Lower lobe of right lung (tissue), 2 donors: ENCODE data around the gene LIAS. TPM values are rescaled to one million over a fixed set of nuclear protein-coding genes. Genes with fewer than 3 reads are reported as not detected.

ENCODE experiments used
- ATAC-seq, 2 donors: fragments of 200-7000 bp; cut with Tn5 transposase; one replicate each; pipeline ENCODE4 v1.9.1; 2020 to 2022; ENCODE audit warnings: mild to moderate bottlenecking in 2 of 2, moderate library complexity in 2 of 2
- DNase-seq: peaks from one replicate; pipeline ENCODE4 v3.0.0-alpha.2; 2020
- H3K27ac ChIP-seq: fragments of 200-600 bp; one replicate; pipeline ENCODE4 v1.8.0; 2022
- H3K27me3 ChIP-seq: fragments of 200-600 bp; one replicate; pipeline ENCODE4 v1.8.0; 2022; ENCODE audit warnings: low read depth
- H3K36me3 ChIP-seq: fragments of 200-600 bp; one replicate; pipeline ENCODE4 v1.8.0; 2022; ENCODE audit warnings: mild to moderate bottlenecking
- H3K4me1 ChIP-seq: fragments of 200-600 bp; one replicate; pipeline ENCODE4 v1.8.0; 2022
- H3K4me3 ChIP-seq: fragments of 200-600 bp; one replicate; pipeline ENCODE4 v1.8.0; 2022; ENCODE audit warnings: mild to moderate bottlenecking
- H3K9me3 ChIP-seq: fragments of 200-600 bp; one replicate; pipeline ENCODE4 v1.8.0; 2022
- intact Hi-C: fragments of 100-400 bp; cut with DNase I; formaldehyde crosslinking; loops from one replicate; pipeline ENCODE4 v1.11.0; 2022
- total RNA-seq: library from RNA; stranded (reverse); fragmentation: NEBNext Ultra II Directional; extraction: Animal tissue kit (Norgen Biotek cat#: 25700); gene quantifications from one replicate; pipeline ENCODE4 v1.2.1, GENCODE V29; 2021
- TF ChIP-seq, protein P1 (sequence below): fragments of 200-600 bp; IDR thresholded peaks from one replicate; pipeline ENCODE4 v1.8.0; 2022; ENCODE audit warnings: antibody characterized with exemption, mild to moderate bottlenecking
- donor health status: DM: no; HTN: yes; CAD: no; lungs with severe emphysema.

Gene LIAS
- total RNA-seq, 1 donor from 2014 or later: 13.7 TPM

DNA sequence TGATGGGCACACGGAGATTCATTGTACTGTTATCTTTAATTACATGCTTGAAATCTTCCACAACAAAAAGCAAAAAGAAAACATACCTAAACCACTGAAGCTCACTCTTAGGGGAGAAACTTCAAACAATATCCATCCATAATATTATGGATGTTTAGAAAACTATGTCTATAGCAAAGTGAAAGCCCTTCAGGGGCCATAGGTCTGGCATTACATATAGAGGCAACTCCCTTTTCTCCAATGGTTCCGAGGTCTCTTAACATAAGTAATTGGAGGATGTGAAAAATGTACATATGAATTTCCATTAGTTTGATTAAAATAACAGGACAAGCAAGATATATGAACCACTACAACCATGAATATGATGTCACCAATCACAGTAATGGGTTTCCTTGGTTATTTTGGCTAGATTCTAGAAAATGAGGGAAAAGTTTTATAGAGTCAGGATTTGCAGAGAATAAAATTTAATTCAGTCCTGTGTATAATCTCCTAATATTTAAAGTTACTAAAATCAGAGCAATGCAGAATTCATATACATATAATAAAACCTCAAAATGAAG, 57.6 kb downstream of the LIAS start:
- Histone ChIP-seq H3K9me3 (no peaks in the 10 kb centered on the region), H3K27me3 (no peaks in the 10 kb centered on the region), H3K36me3 (peaks cover 75% of the 10 kb centered on the region), H3K27ac (no peak overlapping the region), H3K4me3 (no peak overlapping the region), H3K4me1 (no peaks in the 10 kb centered on the region)
- intact Hi-C loops: no loop called here
- TF ChIP-seq, protein P1, sequence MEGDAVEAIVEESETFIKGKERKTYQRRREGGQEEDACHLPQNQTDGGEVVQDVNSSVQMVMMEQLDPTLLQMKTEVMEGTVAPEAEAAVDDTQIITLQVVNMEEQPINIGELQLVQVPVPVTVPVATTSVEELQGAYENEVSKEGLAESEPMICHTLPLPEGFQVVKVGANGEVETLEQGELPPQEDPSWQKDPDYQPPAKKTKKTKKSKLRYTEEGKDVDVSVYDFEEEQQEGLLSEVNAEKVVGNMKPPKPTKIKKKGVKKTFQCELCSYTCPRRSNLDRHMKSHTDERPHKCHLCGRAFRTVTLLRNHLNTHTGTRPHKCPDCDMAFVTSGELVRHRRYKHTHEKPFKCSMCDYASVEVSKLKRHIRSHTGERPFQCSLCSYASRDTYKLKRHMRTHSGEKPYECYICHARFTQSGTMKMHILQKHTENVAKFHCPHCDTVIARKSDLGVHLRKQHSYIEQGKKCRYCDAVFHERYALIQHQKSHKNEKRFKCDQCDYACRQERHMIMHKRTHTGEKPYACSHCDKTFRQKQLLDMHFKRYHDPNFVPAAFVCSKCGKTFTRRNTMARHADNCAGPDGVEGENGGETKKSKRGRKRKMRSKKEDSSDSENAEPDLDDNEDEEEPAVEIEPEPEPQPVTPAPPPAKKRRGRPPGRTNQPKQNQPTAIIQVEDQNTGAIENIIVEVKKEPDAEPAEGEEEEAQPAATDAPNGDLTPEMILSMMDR: no peak
- ATAC-seq (no peak), DNase-seq (no peak)

DNA sequence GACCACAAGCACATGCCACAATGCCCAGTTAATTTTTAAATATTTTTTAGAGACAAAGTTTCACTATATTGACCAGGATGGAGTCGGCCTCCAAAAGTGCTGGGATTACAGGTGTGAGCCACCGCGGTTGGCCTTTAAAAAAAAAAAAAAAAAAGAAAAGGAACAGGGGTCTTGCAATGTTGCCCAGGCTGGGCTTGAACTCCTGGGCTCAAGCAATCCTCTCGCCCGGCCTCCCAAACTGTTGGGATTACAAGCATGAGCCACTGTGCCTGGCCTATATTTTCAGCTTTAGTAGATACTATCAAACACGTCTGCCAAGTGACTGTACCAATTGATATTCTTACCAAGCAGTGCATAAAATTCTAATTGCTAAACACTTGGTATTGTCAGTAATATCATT, 59.6 kb downstream of the LIAS start:
- no peaks in the 10 kb centered on the region for H3K27me3 ChIP-seq
- TF ChIP-seq, protein P1: no peak

DNA sequence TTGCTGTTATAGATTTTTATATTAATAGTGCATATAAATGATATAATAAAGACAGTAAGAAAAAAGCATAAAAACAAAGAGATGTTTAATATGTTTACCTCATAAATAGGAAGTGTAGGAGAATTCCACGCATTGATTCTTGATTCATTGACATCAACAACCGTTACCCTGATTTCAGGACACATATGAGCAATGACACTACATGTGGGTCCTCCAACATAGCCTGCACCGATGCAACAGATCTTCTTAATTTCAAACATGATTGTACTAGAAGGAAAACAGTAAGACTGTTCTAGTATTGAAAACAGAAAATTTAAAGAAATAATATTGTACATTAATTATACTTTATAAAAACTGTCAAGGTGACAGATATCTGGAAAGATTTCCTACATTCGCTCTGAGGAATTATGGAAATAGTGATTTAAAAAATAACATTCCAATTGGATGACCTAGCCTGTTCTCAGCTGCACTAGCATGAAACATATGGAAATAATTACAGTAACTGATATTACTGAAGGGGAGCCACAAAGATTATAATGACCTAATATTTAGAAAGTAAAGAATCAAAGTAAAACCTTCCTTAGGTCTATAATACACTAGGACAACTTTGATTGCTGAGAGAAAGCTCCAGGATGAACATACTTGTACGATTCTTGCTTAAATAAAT, 62.5 kb downstream of the LIAS start:
- ATAC-seq (no peak), DNase-seq (no peak)
- Histone ChIP-seq H3K27ac (no peak overlapping the region), H3K9me3 (no peaks in the 10 kb centered on the region), H3K27me3 (no peaks in the 10 kb centered on the region), H3K4me1 (peaks cover 12% of the 10 kb centered on the region), H3K36me3 (peaks cover 41% of the 10 kb centered on the region), H3K4me3 (no peak overlapping the region)
- intact Hi-C loops: no loop called here
- TF ChIP-seq, protein P1: no peak

More for the DNA sequence above, 59.6 kb downstream of the LIAS start:
- no peak overlapping the region for H3K27ac ChIP-seq
- peaks cover 56% of the 10 kb centered on the region for H3K36me3 ChIP-seq
- DNase-seq (no peak), ATAC-seq (no peak)
- peaks cover 4% of the 10 kb centered on the region for H3K4me1 ChIP-seq
- intact Hi-C loops: no loop called here
- no peaks in the 10 kb centered on the region for H3K9me3 ChIP-seq
- H3K4me3 ChIP-seq: no peak overlapping the region

DNA sequence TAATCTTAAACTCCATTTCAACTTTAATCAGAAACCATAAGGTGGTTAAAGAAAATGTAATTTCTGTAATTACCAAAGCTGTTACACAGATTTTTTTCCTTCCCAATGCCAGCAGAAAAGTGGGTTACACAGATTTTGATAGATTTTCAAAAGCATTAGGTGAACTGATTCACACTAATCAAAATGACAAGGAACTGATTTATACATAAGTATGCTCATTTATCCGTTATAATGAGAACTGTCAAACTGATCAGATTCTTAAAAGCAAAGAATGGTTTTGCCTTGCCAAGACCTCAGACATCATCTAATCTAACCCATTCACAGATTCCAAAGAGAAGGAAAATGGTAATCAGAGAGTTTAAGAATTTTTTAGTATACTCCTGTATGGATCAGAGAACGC, 63.2 kb downstream of the LIAS start:
- H3K36me3 ChIP-seq: peaks cover 36% of the 10 kb centered on the region
- intact Hi-C loops: no loop called here
- no peaks in the 10 kb centered on the region for H3K27me3 ChIP-seq
- H3K4me1 ChIP-seq: peaks cover 12% of the 10 kb centered on the region
- H3K9me3 ChIP-seq: no peaks in the 10 kb centered on the region
- TF ChIP-seq, protein P1: no peak
- H3K4me3 ChIP-seq: no peak overlapping the region
- no peak overlapping the region for H3K27ac ChIP-seq
- DNase-seq (no peak), ATAC-seq (no peak)

DNA sequence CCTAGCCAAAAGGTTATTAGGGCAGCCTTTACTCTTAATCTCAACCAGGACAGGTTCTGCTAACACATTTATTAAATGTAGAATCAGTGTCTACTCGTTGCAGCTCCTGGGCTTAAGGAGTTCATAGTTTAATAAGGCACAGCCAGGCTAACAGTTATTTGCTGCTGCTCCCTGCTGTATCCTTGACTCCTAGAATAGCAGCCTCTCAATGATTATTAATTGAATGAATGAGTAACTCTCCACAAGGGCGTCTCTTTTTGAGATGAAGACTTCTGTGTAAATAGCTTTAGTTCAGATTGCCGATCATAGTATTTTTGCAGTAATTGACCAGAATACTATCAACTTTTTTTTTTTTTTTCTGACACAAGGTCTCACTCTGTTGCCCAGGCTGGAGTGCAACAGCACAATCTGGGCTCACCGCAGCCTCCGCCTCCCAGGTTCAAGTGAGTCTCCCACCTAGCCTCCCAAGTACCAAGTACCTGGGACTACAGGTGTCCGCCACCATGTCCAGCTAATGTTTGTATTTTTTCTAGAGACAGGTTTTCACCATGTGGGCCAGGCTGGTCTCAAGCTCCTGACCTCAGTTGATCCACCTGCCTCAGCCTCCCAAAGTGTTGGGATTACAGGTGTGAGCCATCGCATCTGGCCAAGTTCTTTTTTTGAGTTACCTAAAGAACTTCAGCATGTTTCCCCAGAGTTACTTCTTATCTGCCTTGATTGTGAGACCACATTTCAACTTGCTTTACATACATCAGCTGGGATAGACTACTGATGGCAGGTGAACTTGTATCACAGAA, 65.5 kb downstream of the LIAS start:
- TF ChIP-seq, protein P1: no peak
- Histone ChIP-seq H3K27me3 (no peaks in the 10 kb centered on the region), H3K4me3 (no peak overlapping the region), H3K27ac (no peak overlapping the region), H3K4me1 (peaks cover 26% of the 10 kb centered on the region), H3K9me3 (no peaks in the 10 kb centered on the region), H3K36me3 (peaks cover 16% of the 10 kb centered on the region)
- no peak for ATAC-seq
- no peak for DNase-seq
- intact Hi-C loops: no loop called here
